Stomach smooth muscle (tissue), 2 donors: ENCODE results near the gene MPRIP.

Experiments used
- H3K27ac ChIP-seq: one replicate; pipeline ENCODE4 v1.7.0; 2013; ENCODE audit warnings: mild to moderate bottlenecking, low read length, inconsistent platforms
- H3K27me3 ChIP-seq, 2 donors: one replicate each; pipeline ENCODE4 v1.7.0; 2013; ENCODE audit warnings: low read length in 2 of 2; ENCODE audit not compliant: insufficient read depth in 2 of 2, control insufficient read depth in 1 of 2
- H3K36me3 ChIP-seq, 2 donors: one replicate each; pipeline ENCODE4 v1.7.0; 2013; ENCODE audit warnings: low read length in 2 of 2; ENCODE audit not compliant: control insufficient read depth in 2 of 2, insufficient read depth in 2 of 2
- H3K4me1 ChIP-seq: one replicate; pipeline ENCODE4 v1.7.0; 2013; ENCODE audit warnings: low read length; ENCODE audit not compliant: control insufficient read depth, insufficient read depth
- H3K4me3 ChIP-seq, 2 donors: one replicate each; pipeline ENCODE4 v1.7.0; 2013; ENCODE audit warnings: low read length in 2 of 2
- H3K9ac ChIP-seq, 2 donors: one replicate each; pipeline ENCODE4 v1.7.0; 2013; ENCODE audit warnings: low read length in 2 of 2, mild to moderate bottlenecking in 1 of 2
- H3K9me3 ChIP-seq, 2 donors: one replicate each; pipeline ENCODE4 v1.7.0; 2013; ENCODE audit warnings: low read length in 2 of 2; ENCODE audit not compliant: control insufficient read depth in 2 of 2
- donor health status: healthy.
- donor health status: Pancreatic carcinoma.

MPRIP gene

DNA sequence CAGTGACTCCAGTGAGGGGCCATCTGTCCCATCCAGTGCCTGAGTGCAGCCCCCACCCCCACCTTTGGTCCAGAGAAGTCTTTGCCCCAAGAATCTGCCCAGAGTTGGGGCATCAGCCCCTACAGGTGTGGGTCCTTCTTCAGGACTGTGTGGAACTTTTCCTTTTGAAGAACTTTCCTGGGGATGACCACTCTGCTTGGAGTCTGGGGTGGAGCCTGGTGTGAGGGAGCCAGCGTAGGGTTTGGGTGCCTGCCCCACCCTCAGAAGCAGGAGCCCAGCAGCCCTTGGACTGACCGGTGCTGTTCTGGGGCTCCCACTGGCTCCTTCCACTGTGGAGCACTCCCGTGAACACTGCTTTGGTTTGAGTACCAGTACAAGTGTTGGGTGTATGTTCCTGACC, 19.3 kb downstream of the MPRIP start:
- no peak overlapping the region for H3K4me3 ChIP-seq
- H3K36me3 ChIP-seq, result peaks cover 0 to 2% of the 10 kb centered on the region in 2 donors
- no peaks in the 10 kb centered on the region for H3K9me3 ChIP-seq
- no peak overlapping the region for H3K9ac ChIP-seq
- no peak overlapping the region for H3K27ac ChIP-seq
- peaks cover 39% of the 10 kb centered on the region for H3K4me1 ChIP-seq
- no peaks in the 10 kb centered on the region for H3K27me3 ChIP-seq

DNA sequence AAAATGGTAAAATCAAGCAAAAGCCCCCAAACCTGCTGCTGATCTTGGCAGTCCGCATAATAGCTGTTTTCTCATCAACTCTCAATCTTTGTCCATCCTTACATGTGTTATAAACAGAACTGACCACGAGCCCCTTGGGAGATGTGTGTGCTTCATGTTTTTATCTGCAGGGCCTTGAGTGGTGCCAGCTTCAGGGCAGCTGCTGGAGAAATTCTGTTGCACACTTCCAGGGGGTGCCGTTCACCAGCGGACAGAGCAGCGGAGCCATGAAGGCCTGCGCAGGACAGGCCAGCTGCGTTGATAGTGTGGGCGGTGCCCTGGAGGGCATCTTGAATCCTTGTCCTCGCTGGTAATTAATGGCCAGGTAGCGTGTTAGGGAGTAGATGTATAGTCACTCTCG, 20.1 kb downstream of the MPRIP start:
- no peak overlapping the region for H3K9ac ChIP-seq
- H3K36me3 ChIP-seq, result peaks cover 0 to 2% of the 10 kb centered on the region in 2 donors
- H3K4me1 ChIP-seq, result peaks cover 38% of the 10 kb centered on the region
- no peaks in the 10 kb centered on the region for H3K9me3 ChIP-seq
- H3K4me3 ChIP-seq, result no peak overlapping the region
- no peak overlapping the region for H3K27ac ChIP-seq
- H3K27me3 ChIP-seq, result no peaks in the 10 kb centered on the region

DNA sequence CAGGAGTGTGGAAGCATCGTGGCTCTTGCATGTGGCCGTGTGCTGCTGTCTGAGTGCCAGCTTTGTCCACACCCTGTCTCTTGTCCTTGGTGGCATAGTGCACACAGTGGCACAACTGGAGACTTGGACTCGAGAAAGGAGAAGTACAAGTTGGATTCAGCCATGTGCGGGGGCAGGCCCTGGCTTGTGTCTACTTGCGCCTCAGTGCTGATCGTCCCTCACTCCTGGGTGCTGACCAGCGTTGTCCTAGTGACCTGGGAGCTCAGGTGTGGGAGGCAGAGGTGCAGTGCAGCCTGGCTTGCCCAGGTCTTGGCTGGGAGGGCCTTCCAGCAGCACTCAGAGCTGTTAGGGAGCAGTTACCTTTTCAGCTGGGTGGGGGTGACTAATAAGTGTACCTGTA, 20.6 kb downstream of the MPRIP start:
- no peaks in the 10 kb centered on the region for H3K36me3 ChIP-seq
- no peak overlapping the region for H3K4me3 ChIP-seq
- no peaks in the 10 kb centered on the region for H3K9me3 ChIP-seq
- H3K9ac ChIP-seq, result no peak overlapping the region
- peaks cover 36% of the 10 kb centered on the region for H3K4me1 ChIP-seq
- no peak overlapping the region for H3K27ac ChIP-seq
- H3K27me3 ChIP-seq, result no peaks in the 10 kb centered on the region

GRCh38 chr17:17063546-17064122, 21.4 kb downstream of the MPRIP start:
- Histone ChIP-seq H3K36me3 (no peaks in the 10 kb centered on the region), H3K27ac (no peak overlapping the region), H3K27me3 (no peaks in the 10 kb centered on the region), H3K9ac (no peak overlapping the region), H3K9me3 (no peaks in the 10 kb centered on the region), H3K4me3 (no peak overlapping the region), H3K4me1 (peaks cover 29% of the 10 kb centered on the region)

- Histone ChIP-seq H3K4me3 (no peak overlapping the region), H3K27ac (no peak overlapping the region), H3K4me1 (peaks cover 27% of the 10 kb centered on the region), H3K9ac (no peak overlapping the region), H3K9me3 (no peaks in the 10 kb centered on the region), H3K36me3 (no peaks in the 10 kb centered on the region), H3K27me3 (no peaks in the 10 kb centered on the region)
Observed at GRCh38 chr17:17064322-17064721, 22.1 kb downstream of the MPRIP start.

GRCh38 chr17:17066021-17066420, 23.8 kb downstream of the MPRIP start:
- H3K27ac ChIP-seq, result no peak overlapping the region
- peaks cover 27% of the 10 kb centered on the region for H3K4me1 ChIP-seq

DNA sequence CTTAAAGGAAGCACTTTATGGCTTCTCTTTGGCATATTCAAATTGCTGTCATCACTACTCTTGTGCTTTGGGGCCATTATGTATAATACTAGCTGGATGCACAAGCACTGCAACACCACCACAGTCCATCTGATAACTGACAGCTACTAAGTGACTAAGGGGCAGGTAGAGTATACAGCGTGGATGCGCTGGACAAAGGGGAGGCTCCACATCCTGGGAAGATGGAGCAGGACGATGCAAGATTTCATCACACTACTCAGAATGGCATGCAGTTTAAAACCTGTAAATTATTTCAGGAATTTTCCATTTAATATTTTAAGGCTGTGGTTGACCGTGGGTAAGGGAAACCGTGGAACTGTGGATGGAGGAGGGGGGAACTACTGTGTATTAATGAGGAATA, 25.0 kb downstream of the MPRIP start:
- H3K36me3 ChIP-seq, result peaks cover 0 to 2% of the 10 kb centered on the region in 2 donors
- H3K9me3 ChIP-seq, result no peaks in the 10 kb centered on the region
- no peaks in the 10 kb centered on the region for H3K27me3 ChIP-seq
- no peak overlapping the region for H3K27ac ChIP-seq
- H3K4me1 ChIP-seq, result peaks cover 19% of the 10 kb centered on the region
- no peak overlapping the region for H3K9ac ChIP-seq
- no peak overlapping the region for H3K4me3 ChIP-seq

More at GRCh38 chr17:17066021-17066420, 23.8 kb downstream of the MPRIP start:
- Histone ChIP-seq H3K36me3 (no peaks in the 10 kb centered on the region), H3K9ac (no peak overlapping the region), H3K4me3 (no peak overlapping the region), H3K27me3 (no peaks in the 10 kb centered on the region), H3K9me3 (no peaks in the 10 kb centered on the region)

DNA sequence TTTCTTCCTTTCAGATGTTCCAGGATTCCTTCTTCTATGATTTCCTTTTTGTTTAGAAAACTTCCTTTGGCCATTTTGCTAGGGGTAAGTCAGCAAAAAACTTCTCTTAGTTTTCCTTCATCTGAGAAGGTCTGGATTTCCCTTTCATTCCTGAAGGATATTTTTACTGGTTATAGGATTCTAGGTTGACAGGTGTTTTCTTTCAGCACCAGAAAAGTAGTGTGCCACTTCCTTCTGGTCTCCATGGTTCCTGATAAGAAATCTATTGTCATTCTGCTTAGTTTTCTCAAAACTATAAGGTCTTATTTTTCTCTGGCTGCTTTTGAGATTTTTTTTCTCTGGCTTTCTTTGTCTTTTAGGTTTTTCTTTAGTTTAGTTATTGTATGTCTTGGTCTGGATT, 27.6 kb downstream of the MPRIP start:
- no peaks in the 10 kb centered on the region for H3K9me3 ChIP-seq
- peaks cover 0 to 3% of the 10 kb centered on the region in 2 donors for H3K36me3 ChIP-seq
- H3K9ac ChIP-seq, result no peak overlapping the region
- H3K27ac ChIP-seq, result no peak overlapping the region
- no peaks in the 10 kb centered on the region for H3K27me3 ChIP-seq
- peaks cover 21% of the 10 kb centered on the region for H3K4me1 ChIP-seq
- H3K4me3 ChIP-seq, result no peak overlapping the region

DNA sequence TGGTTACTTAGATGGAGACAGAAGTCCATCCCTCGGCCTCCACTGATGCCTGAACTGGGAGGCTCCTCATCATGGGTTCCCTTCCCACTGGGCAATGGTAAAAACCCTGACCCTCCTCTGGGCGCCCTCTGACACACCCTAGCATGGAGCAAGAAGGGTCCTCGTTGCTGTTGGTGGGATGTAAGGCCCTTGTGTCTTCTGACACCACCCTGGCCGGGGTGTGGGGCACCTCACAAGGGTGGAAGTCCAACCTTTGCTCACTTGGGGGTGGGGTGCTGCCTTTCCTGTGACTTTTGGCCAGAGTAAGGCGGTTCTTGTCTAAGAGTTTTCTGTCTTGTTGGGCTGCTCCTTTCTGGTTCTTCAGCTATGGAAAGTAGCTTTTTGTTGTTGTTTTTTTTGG, 28.7 kb downstream of the MPRIP start:
- H3K27me3 ChIP-seq, result no peaks in the 10 kb centered on the region
- no peak overlapping the region for H3K4me3 ChIP-seq
- H3K9me3 ChIP-seq, result no peaks in the 10 kb centered on the region
- H3K9ac ChIP-seq, result no peak overlapping the region
- no peak overlapping the region for H3K27ac ChIP-seq
- H3K36me3 ChIP-seq, result peaks cover 0 to 3% of the 10 kb centered on the region in 2 donors
- peaks cover 32% of the 10 kb centered on the region for H3K4me1 ChIP-seq

GRCh38 chr17:17071531-17072360, 29.5 kb downstream of the MPRIP start:
- Histone ChIP-seq H3K27ac (no peak overlapping the region), H3K4me3 (no peak overlapping the region), H3K36me3 (peaks cover 0 to 3% of the 10 kb centered on the region in 2 donors), H3K27me3 (no peaks in the 10 kb centered on the region), H3K9ac (no peak overlapping the region), H3K4me1 (peaks cover 37% of the 10 kb centered on the region), H3K9me3 (no peaks in the 10 kb centered on the region)

GRCh38 chr17:17072546-17072945, 30.3 kb downstream of the MPRIP start:
- H3K27me3 ChIP-seq, result no peaks in the 10 kb centered on the region
- no peaks in the 10 kb centered on the region for H3K9me3 ChIP-seq
- H3K4me1 ChIP-seq, result peaks cover 34% of the 10 kb centered on the region
- no peak overlapping the region for H3K27ac ChIP-seq
- H3K9ac ChIP-seq, result no peak overlapping the region
- H3K36me3 ChIP-seq, result peaks cover 0 to 9% of the 10 kb centered on the region in 2 donors
- H3K4me3 ChIP-seq, result no peak overlapping the region
